K562 (cell line): ENCODE results near the gene ZNF8. TPM values are rescaled to one million over a fixed set of nuclear protein-coding genes. Genes with fewer than 3 reads are reported as not detected.

Experiments used
- ATAC-seq: fragments of 200-7000 bp; cut with Tn5 transposase; 3 replicates; pipeline ENCODE4 v1.9.1; 2020; ENCODE audit warnings: moderate library complexity
- BruUV-seq: library from RNA; stranded (reverse); fragments of 400-500 nt; replicated peaks from 2 replicates; lab custom pipeline; 2021; lab: Mats Ljungman, UMichigan
- CTCF ChIA-PET: fragments of 300-600 bp; formaldehyde crosslinking; extraction: SDS; loops from one replicate; lab custom pipeline; 2021; ENCODE audit warnings: low intra/inter-chr PET ratio; lab: Yijun Ruan, JAX
- POLR2A ChIA-PET: fragments of 300-600, 350-650 bp; sonication (Branson Sonifier 250); formaldehyde crosslinking; extraction: SDS; loops from one replicate; lab custom pipeline; 2021; ENCODE audit warnings: antibody characterized with exemption, inconsistent platforms; lab: Yijun Ruan, JAX
- DNase-seq, 4 experiments: peaks; one replicate each; pipeline versions ENCODE4 v3.0.0 to v3.0.0-alpha.2; 2011 to 2018; ENCODE audit warnings: low spot score in 3 of 4, mixed read lengths in 3 of 4; ENCODE audit errors: extremely low read depth in 1 of 4
- FAIRE-seq: peaks from 2 replicates; lab custom pipeline; 2011; peaks lifted over from hg19 to GRCh38; lab: Jason Lieb, UNC
- H2AFZ ChIP-seq: 2 replicates; pipeline ENCODE4 v1.6.0; 2011; ENCODE audit warnings: low read depth, low read length, control low read depth, inconsistent platforms
- H3K27ac ChIP-seq: fragments of 200-600 bp; 3 replicates; pipeline ENCODE4 v1.8.0; 2011; ENCODE audit warnings: low read depth, mild to moderate bottlenecking, control low read depth, inconsistent platforms, low read length, moderate library complexity, mixed read lengths; ENCODE audit errors: extremely low read depth
- H3K27me3 ChIP-seq, 2 experiments: fragments of 300-600 bp in 1 of 2; 2 replicates in 1 of 2; 3 replicates in 1 of 2; pipeline versions ENCODE4 v1.6.0 to v1.8.0; 2011; ENCODE audit warnings: inconsistent platforms in 2 of 2, low read length in 2 of 2, mild to moderate bottlenecking in 1 of 2, mixed read lengths in 1 of 2, moderate library complexity in 1 of 2; ENCODE audit not compliant: control insufficient read depth in 2 of 2, insufficient read depth in 2 of 2
- H3K36me3 ChIP-seq: fragments of 300-600 bp; 3 replicates; pipeline ENCODE4 v1.8.0; 2011; ENCODE audit warnings: mild to moderate bottlenecking, low read length, inconsistent platforms; ENCODE audit not compliant: control insufficient read depth, insufficient read depth
- H3K4me1 ChIP-seq, 2 experiments: fragments of 200-600 bp in 1 of 2; replicated peaks in 1 of 2; 2 replicates in 1 of 2; 3 replicates in 1 of 2; pipeline versions ENCODE4 v1.5.1 to v1.8.0; 2011; ENCODE audit warnings: inconsistent platforms in 2 of 2, low read length in 2 of 2, mild to moderate bottlenecking in 1 of 2, mixed read lengths in 1 of 2, moderate library complexity in 1 of 2; ENCODE audit not compliant: control insufficient read depth in 2 of 2, insufficient read depth in 2 of 2
- H3K4me2 ChIP-seq: 2 replicates; pipeline ENCODE4 v1.6.1; 2011; ENCODE audit warnings: low read length, control low read depth, inconsistent platforms, mixed read lengths; ENCODE audit not compliant: insufficient read depth
- H3K4me3 ChIP-seq: fragments of 200-600 bp; sonication (generic), shearing (Covaris generic); 2 replicates; pipeline ENCODE4 v1.5.1; 2016; ENCODE audit warnings: control low read depth, inconsistent platforms
- H3K79me2 ChIP-seq: fragments of 200-600 bp; 3 replicates; pipeline ENCODE4 v1.8.0; 2011; ENCODE audit warnings: low read length, inconsistent platforms; ENCODE audit not compliant: control insufficient read depth, insufficient read depth
- H3K9ac ChIP-seq, 2 experiments: 2 replicates each; pipeline versions ENCODE4 v1.6.0 to v1.6.1; 2011; ENCODE audit warnings: low read depth in 2 of 2, low read length in 2 of 2, control low read depth in 1 of 2, inconsistent platforms in 1 of 2, mild to moderate bottlenecking in 1 of 2, mixed read lengths in 1 of 2; ENCODE audit not compliant: insufficient read depth in 1 of 2
- H3K9me1 ChIP-seq: one replicate; pipeline ENCODE4 v1.6.0; 2011; ENCODE audit warnings: inconsistent platforms, mild to moderate bottlenecking, low read length, moderate library complexity; ENCODE audit not compliant: control insufficient read depth, insufficient read depth
- H3K9me3 ChIP-seq: replicated peaks from 2 replicates; pipeline ENCODE4 v1.5.1; 2011; ENCODE audit warnings: low read depth, low read length, inconsistent platforms; ENCODE audit not compliant: control insufficient read depth, insufficient read depth
- H4K20me1 ChIP-seq: replicated peaks from 2 replicates; pipeline ENCODE4 v1.6.1; 2011; ENCODE audit warnings: low read length, inconsistent platforms, mixed read lengths; ENCODE audit not compliant: control insufficient read depth, insufficient read depth
- ARNT ChIP-seq, 2 experiments: fragments of 450-650 bp; IDR thresholded peaks; 2 replicates each; pipeline ENCODE4 v1.6.1; 2016; ENCODE audit warnings: mild to moderate bottlenecking in 1 of 2
- HDAC6 ChIP-seq: IDR thresholded peaks from 2 replicates; pipeline ENCODE4 v1.6.1; 2012; ENCODE audit warnings: low read depth, mild to moderate bottlenecking, control low read depth, inconsistent platforms, low read length, moderate library complexity
- HNRNPL ChIP-seq: fragments of 200-400 bp; formaldehyde crosslinking; IDR thresholded peaks from 2 replicates; pipeline ENCODE4 v1.6.1; 2017; ENCODE audit warnings: low read depth, mild to moderate bottlenecking, low read length
- SMARCC2 ChIP-seq: fragments of 450-650 bp; IDR thresholded peaks from 2 replicates; pipeline ENCODE4 v1.6.1; 2017; ENCODE audit warnings: antibody characterized with exemption, moderate library complexity, mild to moderate bottlenecking, low read depth
- SP1 ChIP-seq: sonication (generic); formaldehyde crosslinking; IDR thresholded peaks from 2 replicates; pipeline ENCODE4 v1.8.1; 2022; ENCODE audit warnings: mild to moderate bottlenecking, missing genetic modification reagents
- WGBS: fragments of 100-300 bp; shearing (Covaris generic); methylation state at CpG from one replicate; pipeline ENCODE4 v1.1.6; 2016; ENCODE audit warnings: low coverage, mixed read lengths; ENCODE audit not compliant: insufficient coverage; ENCODE audit errors: missing lambda C conversion rate; 5-methylcytosine and 5-hydroxymethylcytosine counted together
- in situ Hi-C: fragments of 300-500 bp; cut with MboI; formaldehyde crosslinking; loops from 4 replicates; pipeline ENCODE4 v1.15.0; 2018; ENCODE audit warnings: inconsistent platforms, mixed read lengths
- intact Hi-C: fragments of 100-400 bp; cut with micrococcal nuclease; formaldehyde crosslinking; loops from 2 replicates; pipeline ENCODE4 v1.14.2; 2022
- polyA plus RNA-seq, 8 experiments: library from polyadenylated mRNA; depleted of rRNA in 4 of 8; stranded (reverse) in 5 of 8; unstranded in 3 of 8; fragments of >200 nt; fragmentation: Nextera tagmentation in 2 of 8; fragmentation: Illumina TruSeq in 1 of 8; extraction: Ambion mirVana in 2 of 8; extraction: Trizol in 1 of 8; gene quantifications; 2 replicates each; pipeline versions ENCODE4 v1.2.1 to v1.2.3, GENCODE V29; 2011 to 2014; ENCODE audit warnings: inconsistent platforms in 1 of 8, missing spikeins in 1 of 8
- total RNA-seq, 7 experiments: library from RNA; depleted of rRNA in 6 of 7; stranded (reverse); fragments of >200 nt in 6 of 7; fragmentation: Illumina TruSeq in 2 of 7; extraction: Trizol in 2 of 7; gene quantifications; 2 replicates each; pipeline versions ENCODE4 v1.2.1 to v1.2.3, GENCODE V29; 2011 to 2021; ENCODE audit warnings: low replicate concordance in 1 of 7
- TF ChIP-seq, protein P1 (sequence below), 2 experiments: fragments of 200-800 bp in 1 of 2; sonication (Bioruptor generic) in 1 of 2; sonication (generic) in 1 of 2; formaldehyde crosslinking in 1 of 2; IDR thresholded peaks in 1 of 2; conservative IDR thresholded peaks in 1 of 2; 2 replicates each; pipeline versions ENCODE4 v1.5.0 to v1.6.1; 2016 to 2020; ENCODE audit warnings: missing compliant biosample characterization in 1 of 2, missing genetic modification characterization in 1 of 2, missing genetic modification reagents in 1 of 2
- TF ChIP-seq, protein P2 (sequence below): fragments of 450-650 bp; IDR thresholded peaks from 2 replicates; pipeline ENCODE4 v1.6.1; 2016; ENCODE audit warnings: low read depth, mild to moderate bottlenecking, moderate library complexity

Gene ZNF8
- total and polyA plus RNA-seq, 9 of the 15 experiments (the other 6 are each of a cell fraction or from before 2014, with no cell fraction given): 0.71 to 7.7 (median 4.7) TPM

DNA sequence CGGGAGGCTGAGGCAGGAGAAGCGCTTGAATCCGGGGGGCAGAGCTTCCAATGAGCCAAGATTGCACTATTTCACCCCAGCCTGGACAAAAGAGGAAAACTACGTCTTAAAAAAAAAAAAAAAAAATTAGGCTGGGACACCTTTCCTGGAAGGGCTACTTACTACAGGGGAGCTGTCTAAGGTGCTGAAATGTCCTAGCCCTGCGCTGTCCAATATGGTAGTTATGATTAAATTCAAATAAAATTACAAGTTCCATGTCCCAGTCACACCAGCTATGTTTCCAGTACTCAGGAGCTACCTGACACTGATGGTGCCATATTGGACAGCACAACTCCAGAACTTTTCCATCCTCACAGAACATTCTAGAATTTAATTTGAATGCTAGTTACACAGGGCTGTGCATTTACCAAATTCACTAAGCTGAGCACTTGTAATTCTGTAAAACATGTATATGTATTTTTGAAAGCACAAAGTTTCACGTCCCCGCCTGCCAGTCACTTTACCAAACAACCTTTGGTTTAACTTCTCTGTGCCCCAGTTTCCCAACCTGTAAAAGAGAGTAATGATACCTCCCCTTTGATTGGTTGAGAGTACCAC, 38.8 kb downstream of the ZNF8 start (continued):
- TF ChIP-seq, protein P1, sequence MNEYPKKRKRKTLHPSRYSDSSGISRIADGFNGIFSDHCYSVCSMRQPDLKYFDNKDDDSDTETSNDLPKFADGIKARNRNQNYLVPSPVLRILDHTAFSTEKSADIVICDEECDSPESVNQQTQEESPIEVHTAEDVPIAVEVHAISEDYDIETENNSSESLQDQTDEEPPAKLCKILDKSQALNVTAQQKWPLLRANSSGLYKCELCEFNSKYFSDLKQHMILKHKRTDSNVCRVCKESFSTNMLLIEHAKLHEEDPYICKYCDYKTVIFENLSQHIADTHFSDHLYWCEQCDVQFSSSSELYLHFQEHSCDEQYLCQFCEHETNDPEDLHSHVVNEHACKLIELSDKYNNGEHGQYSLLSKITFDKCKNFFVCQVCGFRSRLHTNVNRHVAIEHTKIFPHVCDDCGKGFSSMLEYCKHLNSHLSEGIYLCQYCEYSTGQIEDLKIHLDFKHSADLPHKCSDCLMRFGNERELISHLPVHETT (CRISPR knock-in tag; conservative IDR thresholded peaks at IDR 0.05 in 1 of 2, IDR thresholded peaks at IDR 0.05 in 1 of 2): 0 out of 4 replicates have a peak, but pooled peaks of 1 of the 2 experiments have one; percentile 55
- TF ChIP-seq, protein P2, sequence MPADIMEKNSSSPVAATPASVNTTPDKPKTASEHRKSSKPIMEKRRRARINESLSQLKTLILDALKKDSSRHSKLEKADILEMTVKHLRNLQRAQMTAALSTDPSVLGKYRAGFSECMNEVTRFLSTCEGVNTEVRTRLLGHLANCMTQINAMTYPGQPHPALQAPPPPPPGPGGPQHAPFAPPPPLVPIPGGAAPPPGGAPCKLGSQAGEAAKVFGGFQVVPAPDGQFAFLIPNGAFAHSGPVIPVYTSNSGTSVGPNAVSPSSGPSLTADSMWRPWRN: no peak

DNA sequence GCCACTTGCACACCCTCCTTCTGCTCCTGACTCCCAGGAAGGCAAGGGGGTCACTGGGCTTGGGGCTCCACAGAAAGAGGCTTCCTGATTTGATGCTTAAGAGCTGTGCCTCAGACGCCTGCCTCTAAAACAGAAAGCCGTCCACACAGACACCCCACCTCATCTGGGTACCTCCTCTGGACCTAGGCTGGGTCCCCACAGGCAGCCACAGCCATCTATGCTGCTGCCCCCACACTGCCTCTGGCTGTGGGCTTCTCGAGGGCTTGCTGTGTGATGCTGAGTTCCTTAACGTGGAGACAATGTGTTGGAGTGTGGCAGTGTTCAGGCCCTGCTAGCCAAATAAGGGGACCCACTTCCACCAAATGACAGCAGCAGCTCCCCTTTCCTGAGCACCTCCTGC, 39.5 kb downstream of the ZNF8 start:
- 23% methylated on average over 4 of the region's 4 CpGs for WGBS
- ChIA-PET CTCF (no interaction called here), POLR2A (interaction anchor here (2.8 to 3.9 kb wide), 3 partner anchors 9 to 13 kb away, joined by 9 to 27 read pairs (median 15); partner anchors contain the start of genes ERVK3-1 and ZSCAN22)
- Histone ChIP-seq H3K4me3 (no peak overlapping the region), H2AFZ (no peak overlapping the region), H4K20me1 (no peaks in the 10 kb centered on the region), H3K79me2 (no peaks in the 10 kb centered on the region), H3K4me1 (no peaks in the 10 kb centered on the region; a peak in 1 of 5 replicates), H3K27ac (no peak overlapping the region), H3K4me2 (no peak overlapping the region), H3K9me1 (no peaks in the 10 kb centered on the region), H3K36me3 (peaks cover 21% of the 10 kb centered on the region; the same call in 2 of the 3 replicates), H3K9me3 (0 out of 2 replicates have a peak, but pooled peaks cover 1% of the 10 kb centered on the region), H3K27me3 (no peaks in the 10 kb centered on the region), H3K9ac (no peak overlapping the region)
- BruUV-seq: no TSS peak
- FAIRE-seq (no peak), ATAC-seq (no peak), DNase-seq (no peak)
- in situ Hi-C loops (no loop called here), intact Hi-C loops (no loop called here)
- TF ChIP-seq HNRNPL (no peak), HDAC6 (no peak), SP1 (no peak), ARNT (IDR thresholded peaks at IDR 0.05) (no peak), SMARCC2 (no peak)
